GM18873 (cell line): ENCODE results near the gene DOCK9.

ENCODE experiments used
- ATAC-seq: cut with Tn5 transposase; IDR thresholded peaks from one replicate; pipeline ENCODE4 v1.9.1; 2021; ENCODE audit warnings: mild to moderate bottlenecking, moderate library complexity, moderate number of reproducible peaks; ENCODE audit not compliant: unreplicated experiment, low FRiP score

DOCK9 gene

GRCh38 chr13:98999639-98999952 lies 21.7 kb upstream of the DOCK9 start:
- no peak for ATAC-seq

GRCh38 chr13:98998831-98999638 lies 21.2 kb upstream of the DOCK9 start:
- ATAC-seq = no peak

GRCh38 chr13:98997738-98998641 lies 20.1 kb upstream of the DOCK9 start:
- no peak for ATAC-seq

GRCh38 chr13:98997011-98997730 lies 19.3 kb upstream of the DOCK9 start:
- no peak for ATAC-seq

GRCh38 chr13:98996046-98996445 lies 18.2 kb upstream of the DOCK9 start:
- ATAC-seq = no peak

GRCh38 chr13:98994896-98995295 lies 17.0 kb upstream of the DOCK9 start:
- ATAC-seq = no peak

GRCh38 chr13:98994080-98994479 lies 16.2 kb upstream of the DOCK9 start:
- ATAC-seq = no peak

- ATAC-seq = no peak
Observed at GRCh38 chr13:98992355-98992754, 14.5 kb upstream of the DOCK9 start.

GRCh38 chr13:98990701-98991100 lies 12.8 kb upstream of the DOCK9 start:
- no peak for ATAC-seq

- ATAC-seq = no peak
Observed at GRCh38 chr13:98989469-98990235, 11.8 kb upstream of the DOCK9 start.

GRCh38 chr13:98988780-98989179 lies 10.9 kb upstream of the DOCK9 start:
- ATAC-seq = no peak

GRCh38 chr13:98988277-98988676 lies 10.4 kb upstream of the DOCK9 start:
- ATAC-seq = no peak

- no peak for ATAC-seq
Observed at GRCh38 chr13:98987275-98987674, 9.4 kb upstream of the DOCK9 start.

GRCh38 chr13:98986226-98986846 lies 8.5 kb upstream of the DOCK9 start:
- no peak for ATAC-seq

- no peak for ATAC-seq
Observed at GRCh38 chr13:98985591-98985990, 7.7 kb upstream of the DOCK9 start.

GRCh38 chr13:98984983-98985382 lies 7.1 kb upstream of the DOCK9 start:
- no peak for ATAC-seq

- ATAC-seq = no peak
Observed at GRCh38 chr13:98984118-98984517, 6.3 kb upstream of the DOCK9 start.

GRCh38 chr13:98983182-98983581 lies 5.3 kb upstream of the DOCK9 start:
- ATAC-seq = no peak

- ATAC-seq = no peak
Observed at GRCh38 chr13:98981369-98982080, 3.7 kb upstream of the DOCK9 start.
